HG03469 (cell line): Measurements from ENCODE around the gene ANXA4.
"Not testable (repeated sequence)": the region's sequence is repeated elsewhere in the genome, so short reads cannot be mapped to it uniquely, and the experiment has no call there.

Source experiments
- ATAC-seq: cut with Tn5 transposase; IDR thresholded peaks from one replicate; pipeline ENCODE4 v1.9.1; 2021; ENCODE audit warnings: mild to moderate bottlenecking, moderate library complexity, moderate number of reproducible peaks; ENCODE audit not compliant: unreplicated experiment

ANXA4 gene

GRCh38 chr2:69741575-69742321, at the start of gene ANXA4:
Gene ANXA4 (plus strand): TSS chr2:69742134. CDS start chr2:69781566, 39,432 bp downstream.
- ATAC-seq = peak; percentile 66

DNA sequence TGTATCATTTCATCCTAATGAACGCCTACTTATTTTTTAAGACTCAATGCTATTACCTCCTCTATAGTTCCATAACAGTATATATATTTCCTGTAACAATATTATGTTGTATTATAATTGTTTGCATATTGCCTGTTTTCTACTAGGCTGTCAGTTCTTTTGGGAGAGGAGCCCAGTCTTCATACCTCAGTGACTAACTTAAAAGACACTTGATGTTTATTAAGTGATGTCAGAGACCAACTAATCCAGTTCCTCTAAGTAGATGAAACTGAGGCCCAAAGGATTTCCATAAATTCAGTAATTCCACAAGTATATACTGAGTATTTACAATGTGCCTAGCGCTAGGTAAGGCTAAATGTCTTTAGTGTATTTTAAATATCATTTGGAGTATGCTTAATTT, 49.5 kb upstream of the ANXA4 start:
- no peak for ATAC-seq

DNA sequence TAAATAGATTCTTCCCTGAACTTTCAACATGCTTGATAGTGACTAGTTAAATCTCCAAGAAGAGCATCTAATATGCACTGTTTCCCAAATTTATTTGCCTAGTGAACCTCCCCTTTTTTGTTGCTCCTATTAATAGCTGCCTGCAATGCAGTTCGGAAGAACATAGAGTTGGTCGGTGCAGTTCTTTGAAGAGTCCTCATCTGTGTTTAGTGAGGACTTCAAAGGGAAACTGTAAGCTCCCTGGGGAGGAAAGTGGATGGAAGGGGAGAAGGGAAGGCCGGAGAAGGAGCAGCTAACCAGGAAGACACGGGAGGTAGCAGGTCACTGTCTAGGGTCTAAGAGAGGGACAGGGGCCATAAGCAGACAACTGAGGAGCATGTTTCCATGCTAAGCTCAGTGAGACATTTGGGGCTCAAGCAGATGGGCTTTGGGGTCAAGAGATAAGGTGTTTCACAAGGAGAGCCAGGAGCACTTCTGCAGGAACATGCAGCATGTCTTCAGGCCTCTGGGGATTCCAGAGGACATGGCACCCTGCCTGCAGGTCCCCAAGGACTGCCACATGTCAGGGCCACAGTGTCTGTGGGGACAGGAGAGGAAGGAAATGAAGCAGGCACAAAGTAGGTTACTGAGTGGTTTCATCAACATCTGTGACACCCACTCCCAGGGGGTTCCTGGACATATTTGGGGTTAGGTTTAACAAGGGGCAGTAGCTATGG, 48.7 kb upstream of the ANXA4 start:
- ATAC-seq = peak; percentile 70

- no peak for ATAC-seq
Observed at GRCh38 chr2:69693775-69694450, 48.0 kb upstream of the ANXA4 start.

DNA sequence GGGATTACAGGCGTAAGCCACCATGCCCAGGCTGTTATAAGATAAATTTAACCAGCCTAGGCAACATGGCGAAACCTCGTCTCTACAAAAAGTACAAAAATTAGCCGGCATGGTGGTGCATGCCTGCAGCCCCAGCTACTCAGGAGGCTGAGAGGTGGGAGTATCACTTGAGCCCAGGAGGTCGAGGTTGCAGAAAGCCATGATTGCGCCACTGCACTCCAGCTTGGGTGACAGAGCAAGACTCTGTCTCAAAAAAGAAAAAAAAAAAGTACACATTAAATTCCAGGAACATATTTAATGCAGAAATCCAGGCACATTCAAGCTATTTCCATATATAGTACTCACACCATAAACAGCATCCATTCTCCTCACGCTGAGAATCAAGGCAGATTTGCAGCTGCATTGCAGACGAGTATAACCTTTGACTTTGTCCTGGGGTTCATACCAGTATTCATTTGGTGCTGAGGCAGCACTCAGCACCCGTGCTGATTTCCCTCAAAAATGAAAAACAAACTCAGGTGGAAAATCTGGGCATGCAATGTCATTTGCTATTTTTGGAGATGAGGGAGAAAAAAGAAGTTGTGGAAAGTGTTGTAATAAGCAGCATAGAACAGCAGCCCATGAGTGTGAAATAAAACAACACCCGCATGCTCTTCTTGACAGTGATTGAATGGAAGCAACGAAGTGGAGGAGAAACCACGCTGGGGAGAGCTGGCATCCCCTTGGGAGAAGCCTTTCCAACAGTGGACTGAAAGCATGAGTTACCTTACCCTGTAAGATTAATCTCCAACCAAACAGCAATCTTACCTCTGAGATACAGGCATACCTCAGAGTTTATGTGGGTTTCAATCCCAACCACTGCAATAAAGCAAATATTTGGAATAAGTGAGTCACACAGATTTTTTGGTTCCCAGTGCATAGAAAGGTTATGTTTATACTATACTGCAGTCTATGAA, 46.8 kb upstream of the ANXA4 start:
- ATAC-seq = no peak

GRCh38 chr2:69695850-69696216, 46.1 kb upstream of the ANXA4 start:
- ATAC-seq = no peak

DNA sequence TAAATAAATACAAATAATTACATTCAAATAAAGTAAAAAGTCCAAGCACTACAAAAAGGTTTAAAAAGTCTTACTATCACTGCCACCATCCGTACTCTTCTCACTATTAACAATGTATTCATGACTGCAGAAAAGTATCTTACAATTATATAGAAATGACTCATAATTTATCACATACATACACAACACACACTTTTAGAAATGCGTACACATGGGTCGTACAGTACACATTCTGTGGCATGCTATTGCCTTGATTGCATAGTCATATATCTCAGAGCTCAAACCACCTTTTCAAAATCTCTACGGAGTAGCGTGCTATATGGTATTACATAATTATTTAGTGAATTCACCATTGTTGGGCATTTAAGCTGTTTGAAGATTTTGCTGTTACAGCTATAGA, 41.6 kb upstream of the ANXA4 start:
- ATAC-seq = no peak

GRCh38 chr2:69701100-69701945, 40.6 kb upstream of the ANXA4 start:
- no peak for ATAC-seq

DNA sequence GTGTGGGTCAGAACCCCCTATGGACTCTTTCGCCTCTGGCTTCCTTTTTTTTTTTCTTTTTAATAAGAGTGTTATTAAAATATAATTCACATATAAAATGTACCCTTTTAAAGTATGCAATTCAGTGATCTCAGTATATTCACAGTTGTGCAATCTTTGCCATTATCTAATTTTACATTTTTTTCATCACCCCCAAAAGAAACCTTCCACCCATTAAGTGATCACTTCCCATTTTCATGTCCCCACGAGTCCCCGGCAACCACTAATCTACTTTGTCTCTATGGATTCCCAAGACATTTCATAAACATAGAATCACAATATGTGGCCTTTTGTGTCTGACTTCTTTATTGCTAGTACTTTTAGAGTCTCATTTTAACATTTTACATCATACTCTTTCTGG, 38.7 kb upstream of the ANXA4 start:
- ATAC-seq = no peak

GRCh38 chr2:69704446-69704845, 37.5 kb upstream of the ANXA4 start:
- ATAC-seq = no peak

DNA sequence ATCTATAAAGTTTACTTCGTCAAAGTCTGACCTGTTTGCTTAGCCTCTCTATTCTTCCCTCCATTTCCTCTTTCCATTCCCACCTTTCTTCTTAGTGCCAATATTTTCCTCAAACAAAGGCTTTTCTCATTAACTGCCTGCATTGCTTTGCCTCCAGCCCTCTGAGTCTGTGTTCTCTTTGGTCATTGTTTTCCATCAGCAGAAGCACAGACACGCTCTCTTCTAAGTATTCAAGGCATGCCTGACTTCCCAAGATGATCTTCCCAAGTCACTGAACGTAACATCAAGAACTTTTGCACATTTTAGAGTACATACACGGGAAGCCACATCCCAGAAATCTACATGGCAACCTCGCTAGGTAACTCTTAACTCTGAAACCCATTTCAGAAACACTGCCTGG, 32.6 kb upstream of the ANXA4 start:
- ATAC-seq = no peak

DNA sequence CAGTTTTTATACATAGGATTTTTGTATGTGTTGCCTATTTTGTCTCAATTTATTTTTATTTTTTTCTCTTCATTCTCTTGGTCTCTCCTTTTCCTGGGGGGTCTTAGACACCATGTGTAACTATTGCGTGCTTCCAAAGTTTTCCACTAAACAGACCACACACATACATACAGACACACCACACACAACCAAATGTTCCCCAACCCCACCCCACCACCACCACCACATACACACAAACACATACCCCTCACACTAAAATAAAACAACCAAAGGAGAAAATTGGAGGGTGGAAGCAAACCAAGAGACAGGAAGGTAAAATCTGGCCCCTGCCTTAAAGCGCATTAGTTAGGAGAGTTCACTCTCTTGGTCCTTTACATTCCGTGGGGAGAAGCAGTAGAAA, 30.0 kb upstream of the ANXA4 start:
- ATAC-seq = no peak

- no peak for ATAC-seq
Observed at GRCh38 chr2:69714024-69714423, 27.9 kb upstream of the ANXA4 start.

DNA sequence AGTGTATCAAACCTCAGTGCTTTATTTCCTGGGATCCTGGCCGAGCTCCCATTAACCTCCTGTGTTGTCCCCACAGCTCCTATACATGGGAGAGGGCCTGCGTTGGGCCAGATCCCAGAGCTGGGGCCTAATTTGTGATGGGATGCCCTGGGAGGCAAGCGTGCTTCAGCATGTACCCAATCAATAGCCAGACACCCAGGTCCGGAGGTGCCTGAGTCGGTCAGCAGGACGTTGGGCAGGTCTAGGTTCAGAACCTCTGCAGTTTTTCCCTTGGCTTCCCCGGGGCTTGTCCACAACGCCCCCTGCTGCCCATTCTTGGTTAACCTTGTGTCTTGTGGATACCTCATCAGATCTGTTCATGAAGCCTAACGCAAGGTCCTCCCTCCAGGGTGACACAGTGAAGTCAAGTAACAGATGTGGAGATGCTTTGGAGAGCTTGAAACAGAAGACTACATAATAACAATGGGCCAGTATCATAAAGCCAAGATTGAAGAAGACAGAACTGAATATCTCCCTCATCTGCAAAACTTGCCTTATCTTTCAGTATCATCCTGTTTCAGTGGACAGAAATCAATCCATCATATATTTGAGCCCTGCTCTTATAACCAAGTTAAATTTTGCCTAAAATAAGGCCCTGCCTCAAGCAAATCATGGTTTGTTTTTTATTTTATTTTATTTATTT, 27.3 kb upstream of the ANXA4 start:
- not testable (repeated sequence) for ATAC-seq

- no peak for ATAC-seq
Observed at GRCh38 chr2:69715964-69716363, 26.0 kb upstream of the ANXA4 start.

DNA sequence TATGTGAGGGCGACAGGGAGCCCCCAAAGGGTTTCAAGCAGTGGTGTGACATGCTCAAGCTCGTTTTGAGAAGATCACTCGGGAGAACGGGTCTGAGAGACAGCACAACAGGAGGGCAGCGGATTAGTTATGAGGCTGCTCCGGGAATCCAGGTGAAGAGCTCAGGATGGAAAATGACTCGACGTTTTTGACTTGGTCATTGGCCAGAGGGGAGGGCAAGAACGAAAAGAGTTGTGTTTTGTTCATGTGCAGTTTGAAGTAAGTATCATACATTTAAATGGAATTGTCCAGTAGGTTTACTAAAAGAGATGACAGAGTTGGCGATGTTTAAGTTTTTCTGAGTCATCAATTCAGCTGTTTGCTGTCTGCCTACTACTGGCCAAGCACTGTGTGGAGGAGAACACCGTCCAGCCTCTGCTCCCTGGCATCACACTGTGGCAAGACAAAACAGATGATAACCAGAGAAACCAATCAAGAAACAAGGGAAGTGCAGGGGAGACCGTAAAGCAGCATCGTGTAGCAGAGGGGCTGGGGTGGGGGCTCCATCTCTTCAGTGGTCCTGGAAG, 25.3 kb upstream of the ANXA4 start:
- no peak for ATAC-seq

- ATAC-seq = no peak
Observed at GRCh38 chr2:69717186-69717585, 24.7 kb upstream of the ANXA4 start.

DNA sequence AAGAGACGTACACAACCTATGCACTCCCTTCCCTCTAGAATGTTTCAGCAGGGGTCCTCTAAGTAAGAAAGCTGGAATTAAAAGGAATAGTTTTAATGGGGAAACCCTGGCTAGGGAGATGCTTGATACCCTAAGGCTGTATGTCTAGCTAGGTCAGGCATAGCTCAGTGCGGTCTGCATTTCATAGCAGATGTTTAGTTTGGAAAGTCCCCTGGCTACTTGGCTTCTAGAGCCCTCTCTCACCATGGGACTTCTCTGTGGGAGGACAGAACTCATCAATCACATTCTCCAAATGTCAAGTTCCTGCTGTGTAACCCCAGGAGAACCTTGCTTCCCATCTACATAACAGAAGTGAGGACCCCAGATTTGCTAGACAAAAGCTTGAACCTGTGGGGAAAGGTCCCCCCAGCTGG, 24.1 kb upstream of the ANXA4 start:
- ATAC-seq = no peak
